ENCODE measurements around the gene HSPA5.

GRCh38 chr9:125277411-125277810 is 36.3 kb upstream of the HSPA5 start:
- TF ChIP-seq CTCF (IDR thresholded peaks at IDR 0.05; ENCODE audit: borderline replicate concordance, extremely low read depth, low read length, poor library complexity, severe bottlenecking) = no peak
- no peak for TF ChIP-seq EZH2 (IDR thresholded peaks at IDR 0.05; ENCODE audit: borderline replicate concordance, low read depth, low read length, severe bottlenecking)
